Measurements from ENCODE around the gene STUB1.

STUB1 gene

DNA sequence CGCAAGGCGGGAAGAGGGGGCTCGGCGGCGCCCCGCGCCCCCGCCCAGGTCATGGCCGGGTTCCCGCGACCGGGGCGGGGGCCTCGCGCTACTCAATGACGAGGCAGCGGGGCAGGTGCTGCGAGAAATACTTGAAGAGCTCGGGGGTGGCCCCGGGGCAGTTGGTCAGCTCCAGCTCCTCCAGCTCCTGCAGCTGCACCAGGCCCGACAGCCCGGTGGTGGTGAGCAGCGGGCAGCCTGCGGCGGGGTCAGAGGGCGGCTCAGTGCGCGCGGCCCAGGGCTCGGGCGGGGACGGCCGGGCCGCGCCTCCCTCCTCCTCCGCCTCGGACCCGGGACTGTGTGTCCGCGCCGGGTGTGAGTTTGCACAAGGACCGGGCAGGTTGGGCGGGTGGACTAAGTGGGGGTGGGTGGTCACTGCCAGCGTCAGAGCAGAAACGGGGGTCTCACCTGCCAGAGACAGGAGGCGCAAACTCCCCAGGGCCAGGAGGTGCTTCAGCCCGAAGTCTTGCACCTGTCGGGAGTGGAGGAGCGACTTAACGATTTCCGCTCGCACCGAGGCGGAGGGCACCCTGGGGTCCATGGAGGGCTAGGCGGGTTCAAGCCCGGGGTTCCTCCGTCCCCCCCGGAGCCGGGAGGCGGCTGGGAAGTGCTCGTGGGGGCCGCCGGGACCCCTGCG is 14.1 kb downstream of the STUB1 start:
- DNase-seq (ENCODE audit: low read depth, low spot score), result no peak

DNA sequence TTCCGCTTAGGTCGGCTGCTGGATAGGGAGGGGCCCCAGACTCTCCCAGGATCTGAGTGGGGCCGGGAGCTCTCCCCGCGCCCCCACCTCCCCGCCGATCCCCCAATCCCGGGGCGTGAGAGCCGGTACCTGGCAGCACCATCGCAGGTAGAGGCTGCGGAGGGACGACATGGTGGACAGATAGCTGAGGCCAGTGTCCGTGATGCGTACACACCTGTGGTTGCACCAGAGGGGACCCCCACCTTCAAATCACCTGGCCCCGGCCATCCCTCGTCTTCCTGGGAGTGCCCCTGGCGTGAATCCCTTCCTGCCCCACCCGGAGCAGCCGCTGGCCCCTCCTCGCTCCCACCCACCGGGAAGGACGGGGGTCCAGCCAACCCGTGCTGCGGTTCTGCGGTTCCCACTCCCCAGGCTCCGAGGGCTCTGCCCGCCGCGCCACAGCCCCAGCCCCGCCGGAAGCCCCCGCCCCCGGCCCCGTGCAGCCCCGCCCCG is 14.7 kb downstream of the STUB1 start:
- DNase-seq (ENCODE audit: low read depth, low spot score), result no peak

DNA sequence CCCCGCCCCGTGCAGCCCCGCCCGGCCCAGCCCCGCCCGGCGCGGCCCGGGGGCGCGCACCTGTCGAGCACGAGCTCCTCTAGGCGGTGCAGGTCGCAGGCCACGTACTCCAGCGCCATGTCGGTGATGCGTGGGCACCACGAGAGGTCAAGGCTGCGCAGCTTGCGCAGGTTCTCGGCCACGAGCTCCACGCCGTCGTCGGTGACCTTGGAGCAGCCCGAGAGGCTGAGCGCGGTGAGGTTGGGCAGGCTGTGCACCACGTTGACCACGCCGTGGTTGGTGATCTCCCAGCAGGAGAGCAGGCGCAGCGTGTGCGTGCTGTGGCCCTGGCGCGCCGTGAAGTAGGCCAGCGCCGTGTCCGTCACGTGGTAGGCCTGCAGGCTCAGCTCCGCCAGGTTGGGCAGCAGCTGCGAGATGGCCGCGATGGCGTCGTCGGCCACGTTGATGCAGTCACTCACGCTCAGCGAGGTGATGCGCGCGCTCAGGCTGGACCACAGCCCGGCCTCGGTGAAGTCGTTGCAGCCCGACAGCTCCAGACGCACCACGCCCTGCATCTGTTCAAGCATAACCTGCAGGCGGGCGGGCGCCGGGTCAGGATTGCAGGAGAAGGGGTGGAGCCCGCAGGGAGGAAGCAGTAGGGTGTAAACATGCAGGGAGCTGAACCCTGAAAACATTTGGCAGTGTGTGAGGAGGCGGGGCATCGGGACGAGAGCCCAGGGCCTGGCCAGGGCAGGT is 15.3 kb downstream of the STUB1 start:
- no peak for DNase-seq (ENCODE audit: low read depth, low spot score)

DNA sequence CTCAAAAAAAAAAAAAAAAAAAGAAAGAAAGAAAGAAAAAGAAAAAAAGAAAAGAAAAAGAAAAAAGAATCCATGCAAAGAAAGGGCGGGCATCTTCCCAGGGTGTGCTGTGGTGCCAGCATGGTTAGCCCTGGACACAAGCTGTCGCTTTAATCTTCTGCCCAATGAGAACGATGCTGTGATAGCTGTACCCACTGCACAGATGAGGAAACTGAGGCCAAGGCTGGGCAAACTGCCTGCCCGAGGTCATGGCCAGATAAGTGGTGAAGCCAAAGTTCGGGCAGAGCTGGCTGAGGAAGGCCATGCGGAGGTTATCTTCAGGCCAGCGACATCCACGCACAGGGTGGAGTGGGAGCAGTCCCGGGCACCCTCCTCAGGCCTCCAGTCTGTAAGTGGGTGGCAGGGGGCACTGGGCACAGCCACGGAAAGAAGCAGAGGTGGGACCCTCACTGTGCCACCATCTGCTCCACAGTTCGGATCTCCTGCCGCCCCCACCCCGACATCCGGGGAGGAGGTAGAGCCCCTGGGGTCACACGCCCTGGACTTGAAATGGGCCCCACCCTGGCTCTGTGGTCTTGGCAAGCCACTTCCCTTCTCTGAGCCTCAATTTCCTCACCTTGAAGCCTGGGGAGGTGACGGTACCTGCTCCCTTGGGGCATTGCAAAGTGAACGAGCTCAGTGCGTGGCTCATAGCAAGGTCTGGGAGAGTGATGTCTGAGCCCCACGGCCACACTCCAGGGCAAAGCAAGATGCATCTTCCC is 18.9 kb downstream of the STUB1 start:
- no peak for DNase-seq (ENCODE audit: low read depth, low spot score)

DNA sequence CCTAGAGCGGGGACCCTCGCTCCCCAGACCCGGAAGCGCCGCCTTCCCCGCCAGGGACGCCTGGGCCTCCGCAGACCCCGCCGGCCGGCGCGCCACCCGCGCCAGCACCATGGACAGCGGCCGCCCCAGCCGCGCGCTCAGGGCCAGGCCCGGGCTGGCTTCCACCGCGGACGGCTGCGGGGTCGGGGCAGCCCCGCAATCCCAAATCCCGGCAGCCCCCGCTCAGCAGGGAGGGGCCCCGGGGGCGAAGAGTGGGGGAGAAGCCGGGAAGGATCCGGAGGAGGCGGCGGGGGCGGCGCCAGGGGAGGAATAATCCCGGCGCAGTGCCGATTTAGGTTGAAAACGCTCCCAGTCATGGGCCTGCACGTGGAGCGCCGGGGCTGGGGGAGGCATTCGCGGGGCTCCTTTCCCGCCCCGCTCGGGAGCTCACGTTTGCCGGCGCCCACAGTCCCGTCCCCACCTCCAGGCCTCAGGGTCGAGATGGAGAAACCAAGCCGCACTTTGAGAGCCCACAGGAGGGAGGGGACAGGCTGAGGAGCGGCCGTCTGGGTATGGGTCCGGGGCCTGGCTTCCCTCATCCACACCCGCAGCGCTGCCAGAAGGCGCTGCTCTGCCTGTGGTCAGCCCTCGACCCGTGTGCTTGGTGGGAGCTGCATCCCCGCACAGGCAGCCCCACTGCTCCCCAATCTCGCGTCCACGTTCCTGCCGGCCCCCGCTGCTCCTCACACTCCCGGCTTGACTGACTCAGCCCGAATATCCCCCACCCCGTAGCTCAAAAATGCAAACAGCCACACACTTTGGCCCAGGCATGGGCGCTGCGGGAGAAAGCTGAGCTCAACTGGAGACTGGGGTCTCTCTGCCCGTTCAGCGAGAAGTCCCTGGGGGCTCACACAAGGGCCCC is 20.7 kb downstream of the STUB1 start:
- DNase-seq (ENCODE audit: low read depth, low spot score), result no peak

DNA sequence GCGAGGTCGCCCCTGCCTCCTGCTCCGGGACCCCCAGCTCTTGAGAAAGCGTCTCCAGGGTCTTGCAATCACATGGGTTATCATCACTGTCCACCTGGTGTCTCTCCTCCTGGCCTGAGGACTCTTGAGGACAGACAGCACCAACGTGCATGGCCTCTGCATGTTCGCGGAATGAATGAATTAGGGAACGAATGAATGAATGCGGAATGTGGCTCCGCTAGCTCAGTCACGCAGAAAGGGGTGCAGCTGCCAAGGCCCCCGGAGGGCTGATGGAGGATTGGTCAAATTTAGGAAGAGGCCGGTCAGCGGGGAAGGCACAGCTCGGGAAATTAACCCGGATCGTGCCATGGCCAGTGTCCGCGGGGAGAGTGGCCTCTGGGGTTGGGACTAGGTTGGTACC is 22.1 kb downstream of the STUB1 start:
- no peak for DNase-seq (ENCODE audit: low read depth, low spot score)

DNA sequence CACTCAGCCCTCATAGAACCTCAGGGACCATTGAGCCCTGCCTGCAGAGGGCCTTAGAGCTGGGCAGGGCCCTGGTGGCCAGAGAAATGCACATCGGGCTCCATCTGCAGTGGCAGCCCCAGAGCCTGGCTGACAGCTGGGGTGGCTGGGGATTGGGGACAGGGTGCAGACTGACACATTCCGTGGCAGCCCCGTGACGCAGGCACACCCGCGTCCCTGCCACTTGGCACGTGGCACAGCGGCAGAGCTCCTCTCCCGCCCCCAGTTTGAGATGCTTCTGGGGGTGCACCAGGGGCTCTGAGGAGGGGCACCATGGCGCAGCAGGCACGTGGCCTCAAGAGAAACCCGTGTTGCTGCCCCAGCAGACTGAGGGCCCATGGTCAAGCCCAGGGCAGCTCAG is 23.2 kb downstream of the STUB1 start:
- no peak for DNase-seq (ENCODE audit: low read depth, low spot score)

DNA sequence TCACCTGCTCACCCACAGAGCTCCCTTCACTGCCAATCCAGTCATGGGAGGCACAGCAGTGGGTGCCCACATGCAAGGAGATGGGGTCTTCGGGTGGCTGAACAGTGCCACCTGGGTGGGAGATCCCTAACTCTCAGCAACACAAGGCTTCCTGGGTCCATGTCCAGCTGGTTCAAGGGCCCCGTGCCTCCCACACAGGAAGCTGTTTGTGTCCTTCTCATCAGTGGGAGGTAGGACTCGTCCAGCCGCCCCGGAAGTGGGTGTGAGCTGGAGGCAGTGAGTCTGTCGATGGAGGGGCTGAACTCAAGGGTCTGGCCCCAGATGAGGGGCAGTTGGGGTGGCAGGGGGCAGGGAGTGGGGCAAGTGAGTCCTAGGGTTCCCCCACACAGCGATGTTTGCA is 23.8 kb downstream of the STUB1 start:
- no peak for DNase-seq (ENCODE audit: low read depth, low spot score)

DNA sequence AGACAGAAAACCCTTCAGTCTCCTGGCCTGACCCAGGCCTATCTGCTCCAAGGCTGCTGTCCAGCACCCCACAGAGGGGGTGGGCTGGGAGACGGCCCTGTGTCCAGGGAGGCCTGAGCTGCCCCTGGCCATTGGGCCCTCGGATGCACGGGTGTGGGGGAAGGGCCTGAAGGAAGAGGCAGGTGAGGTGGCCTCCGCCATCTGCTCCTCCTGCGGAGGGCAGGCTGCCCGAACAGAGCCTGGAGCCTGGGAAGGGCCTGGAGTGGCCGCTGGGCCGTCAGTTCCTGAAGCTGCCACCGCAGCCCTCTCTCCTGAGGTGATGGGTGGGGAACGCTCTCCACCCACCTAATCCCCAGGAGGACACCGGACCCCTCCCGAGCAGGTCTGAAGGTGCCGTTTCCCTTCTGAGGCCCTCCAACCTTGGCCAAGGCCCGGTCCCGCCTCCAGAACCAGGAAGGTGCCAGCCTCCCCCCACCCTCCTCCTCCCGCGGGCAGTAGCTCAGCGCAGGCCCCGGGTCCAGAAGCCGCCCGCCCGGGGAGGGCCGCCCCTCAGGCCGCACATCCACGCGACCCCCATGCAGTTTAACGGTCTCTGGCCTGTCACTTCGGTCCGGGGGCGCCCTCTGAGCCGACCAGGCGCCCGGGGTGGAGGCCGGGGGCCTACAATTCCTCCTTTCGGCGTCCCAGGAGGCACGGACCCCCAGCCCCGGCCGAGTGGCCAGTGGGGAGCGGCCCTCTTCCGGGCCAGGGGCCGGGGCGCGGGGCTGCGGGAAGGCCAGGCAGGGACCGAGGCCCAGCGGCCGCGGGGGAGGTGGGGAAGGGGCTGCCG is 24.6 kb downstream of the STUB1 start:
- DNase-seq (ENCODE audit: low read depth, low spot score), result no peak

DNA sequence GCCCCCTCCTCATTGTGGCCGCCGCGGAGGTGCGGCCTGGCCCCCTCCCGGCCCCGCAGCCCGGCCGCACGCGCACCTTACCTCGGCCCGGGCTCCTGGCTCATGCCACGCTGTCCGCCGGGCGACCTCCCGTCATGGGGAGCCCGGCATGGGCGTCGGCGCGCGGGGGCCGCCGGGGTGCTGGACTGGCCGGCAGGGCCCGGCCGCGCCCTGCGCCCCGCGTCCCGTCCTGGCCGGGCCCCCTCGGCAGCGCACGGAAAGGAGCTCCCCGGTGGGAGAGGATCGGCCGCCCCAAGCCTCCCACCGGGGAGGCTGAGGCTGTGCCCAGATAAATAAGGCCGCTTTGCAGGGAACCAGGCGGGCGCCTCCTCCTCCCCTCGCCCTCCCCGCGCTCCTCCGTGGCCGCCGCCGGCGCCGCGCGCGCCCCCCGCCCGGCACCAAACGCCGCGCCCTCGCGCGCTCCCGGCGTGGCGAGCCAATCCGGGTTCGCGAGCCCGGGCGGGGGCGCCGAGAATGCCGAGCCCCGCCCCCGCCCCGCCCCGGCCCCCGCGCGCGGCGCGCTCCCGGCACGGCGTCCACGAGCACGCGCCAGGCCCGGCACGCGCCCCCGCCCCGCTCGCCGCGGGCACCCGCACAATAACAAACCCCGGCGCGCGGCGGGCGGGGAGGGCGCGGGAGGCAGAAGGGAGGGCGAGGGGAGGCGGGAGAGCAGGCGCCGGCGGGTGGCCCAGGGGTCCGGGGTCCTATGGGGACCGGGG is 25.4 kb downstream of the STUB1 start, which contains the start of gene FBXL16:
Gene FBXL16 (minus strand): TSS at position 371 of the 758 bp plus-strand sequence. CDS start 8,396 bp downstream, outside the sequence.
- no peak for DNase-seq (ENCODE audit: low read depth, low spot score)

DNA sequence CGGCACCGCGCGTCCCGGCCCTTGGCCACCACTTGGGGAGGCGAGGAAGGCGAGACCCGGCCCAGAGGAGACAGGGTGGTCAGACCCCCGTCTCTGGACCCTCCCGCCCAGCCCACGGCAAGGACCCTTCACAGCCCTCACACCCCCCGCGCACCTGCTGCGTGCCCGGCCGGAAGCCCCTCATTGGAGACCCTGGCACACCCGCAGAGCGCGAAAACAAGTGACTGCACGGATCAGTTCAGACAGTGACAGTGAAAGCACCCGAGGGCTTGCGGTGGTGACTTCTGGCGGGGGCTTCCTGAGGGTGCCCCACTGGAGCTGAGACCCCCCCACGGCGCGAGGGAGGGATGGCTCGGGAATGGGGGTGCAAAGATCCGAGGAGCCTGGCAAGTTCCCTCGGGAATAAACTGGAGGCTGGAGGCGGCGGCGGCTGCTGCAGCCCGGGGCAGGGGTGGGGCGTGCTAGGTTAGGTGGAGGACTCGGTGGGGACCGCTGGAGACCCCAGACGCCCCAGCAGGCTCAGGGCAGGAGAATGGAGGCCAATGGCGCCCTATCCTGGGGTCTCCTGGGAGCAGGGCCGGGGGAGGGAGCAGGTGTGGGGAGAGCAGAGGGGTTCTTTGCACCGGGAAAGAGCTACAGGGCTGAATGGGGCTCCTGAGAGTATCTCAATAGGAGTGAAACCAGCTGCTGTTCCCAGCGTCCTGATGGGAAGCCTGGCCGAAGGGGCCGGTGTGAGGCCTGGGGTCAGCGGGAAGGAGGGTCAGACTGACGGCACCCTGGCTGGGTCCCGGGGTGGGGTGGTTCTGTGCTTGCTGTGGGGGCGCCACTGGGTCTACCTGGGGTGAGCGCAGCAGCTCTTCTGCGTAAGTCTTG is 26.2 kb downstream of the STUB1 start:
- DNase-seq (ENCODE audit: low read depth, low spot score), result no peak

DNA sequence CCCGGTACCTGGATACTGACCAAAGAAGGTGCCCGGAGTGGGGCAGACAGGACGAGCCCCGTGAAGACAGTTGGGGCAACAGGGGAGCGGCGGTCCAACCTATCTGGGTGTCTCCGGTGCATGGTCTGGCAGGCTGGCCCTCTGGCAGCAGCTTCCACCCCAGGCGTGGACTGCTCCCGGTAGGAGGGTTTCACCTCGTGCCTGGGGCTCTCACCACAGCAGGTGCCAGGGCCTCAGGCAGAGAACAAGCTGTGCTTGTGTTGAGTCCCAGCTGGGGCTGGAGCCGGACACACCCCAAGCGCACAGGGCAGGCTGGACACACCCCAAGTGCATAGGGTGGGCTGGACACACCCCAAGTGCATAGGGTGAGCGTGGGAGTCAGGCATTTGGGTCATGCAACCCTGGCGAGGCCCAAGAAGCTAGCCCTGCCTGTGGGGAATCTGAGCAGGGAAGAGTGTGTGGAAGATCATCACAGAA is 26.9 kb downstream of the STUB1 start:
- DNase-seq (ENCODE audit: low read depth, low spot score), result no peak

DNA sequence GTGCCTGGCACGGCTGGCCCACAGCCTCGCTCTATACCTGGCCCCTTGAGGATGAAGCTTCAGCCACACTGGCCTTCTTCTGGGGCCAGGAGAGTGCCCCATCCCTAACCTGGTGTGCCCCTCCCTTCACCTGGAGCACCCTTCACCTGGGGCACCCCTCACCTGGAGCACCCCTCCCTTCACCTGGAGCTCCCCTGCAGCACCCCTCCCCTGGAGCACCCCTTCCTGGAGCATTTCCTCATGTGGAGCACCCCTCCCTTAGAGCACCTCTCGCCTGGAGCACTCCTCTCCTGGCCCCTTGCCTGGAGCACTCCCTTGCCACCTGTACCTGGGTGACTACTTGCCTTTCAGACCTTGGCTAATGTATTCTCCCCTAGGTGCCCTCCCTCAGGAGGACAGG is 27.8 kb downstream of the STUB1 start:
- DNase-seq (ENCODE audit: low read depth, low spot score), result no peak

DNA sequence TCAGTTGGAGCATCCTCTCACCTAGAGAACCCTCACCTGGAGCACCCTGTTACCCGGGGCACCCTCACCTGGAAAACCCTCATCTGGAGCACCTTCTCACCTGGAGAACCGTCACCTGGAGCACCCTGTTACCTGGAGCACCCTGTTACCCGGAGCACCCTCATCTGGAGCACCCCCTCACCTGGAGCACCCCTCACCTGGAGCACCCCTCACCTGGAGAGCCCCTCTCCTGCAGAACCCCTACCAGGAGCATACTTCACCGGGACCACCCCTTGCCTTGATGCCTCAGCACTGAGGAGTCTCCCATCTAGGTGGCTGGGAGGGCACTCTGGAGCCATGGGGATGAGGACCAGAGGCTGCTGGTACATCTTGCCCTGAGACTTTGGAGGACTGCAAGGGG is 28.7 kb downstream of the STUB1 start:
- DNase-seq (ENCODE audit: low read depth, low spot score), result no peak

DNA sequence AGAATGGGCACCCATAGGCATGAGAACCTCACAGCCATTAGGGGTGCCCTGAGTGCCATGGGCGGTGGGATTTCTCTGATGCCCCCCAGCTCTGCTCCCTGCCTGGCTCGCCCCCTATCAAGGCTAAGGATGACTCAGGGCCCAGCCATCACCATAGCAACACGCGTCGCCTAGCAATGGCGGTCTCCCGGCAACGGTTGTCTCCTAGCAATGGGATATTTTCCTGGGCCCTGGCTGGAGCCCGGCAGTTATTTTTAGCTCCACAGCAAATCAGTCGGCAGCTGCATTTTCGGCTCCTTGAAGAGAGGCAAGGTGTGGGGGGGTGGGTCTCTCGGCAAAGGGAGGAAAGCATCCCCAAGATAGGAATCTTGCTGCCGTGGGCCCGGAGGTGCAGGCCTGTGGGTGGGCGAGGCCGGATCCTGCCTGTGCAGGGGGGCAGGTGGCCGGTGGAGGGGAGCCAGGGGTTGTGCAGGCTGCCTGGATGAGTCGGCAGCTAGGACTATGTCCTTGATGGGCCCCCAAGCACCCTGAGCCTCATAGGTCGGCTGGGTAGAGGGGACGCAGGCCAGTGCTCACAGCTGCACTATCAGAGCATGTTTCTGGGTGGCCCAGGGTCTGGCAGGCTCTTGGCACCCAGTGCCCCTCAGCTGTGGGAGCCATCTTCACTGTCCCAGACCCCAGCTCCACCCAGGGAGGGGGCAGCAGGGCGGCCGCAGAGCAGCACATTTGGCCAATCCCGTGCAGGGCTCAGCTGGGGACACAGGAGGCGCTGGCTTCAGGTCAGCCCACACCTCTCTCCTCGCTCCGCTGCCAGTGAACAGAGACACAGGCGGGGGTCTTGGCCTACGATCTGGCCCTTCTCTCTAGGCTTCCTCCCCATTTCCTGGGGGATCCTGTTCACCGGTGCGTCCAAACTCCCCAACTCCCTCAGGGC is 29.6 kb downstream of the STUB1 start:
- DNase-seq (ENCODE audit: low read depth, low spot score), result no peak

DNA sequence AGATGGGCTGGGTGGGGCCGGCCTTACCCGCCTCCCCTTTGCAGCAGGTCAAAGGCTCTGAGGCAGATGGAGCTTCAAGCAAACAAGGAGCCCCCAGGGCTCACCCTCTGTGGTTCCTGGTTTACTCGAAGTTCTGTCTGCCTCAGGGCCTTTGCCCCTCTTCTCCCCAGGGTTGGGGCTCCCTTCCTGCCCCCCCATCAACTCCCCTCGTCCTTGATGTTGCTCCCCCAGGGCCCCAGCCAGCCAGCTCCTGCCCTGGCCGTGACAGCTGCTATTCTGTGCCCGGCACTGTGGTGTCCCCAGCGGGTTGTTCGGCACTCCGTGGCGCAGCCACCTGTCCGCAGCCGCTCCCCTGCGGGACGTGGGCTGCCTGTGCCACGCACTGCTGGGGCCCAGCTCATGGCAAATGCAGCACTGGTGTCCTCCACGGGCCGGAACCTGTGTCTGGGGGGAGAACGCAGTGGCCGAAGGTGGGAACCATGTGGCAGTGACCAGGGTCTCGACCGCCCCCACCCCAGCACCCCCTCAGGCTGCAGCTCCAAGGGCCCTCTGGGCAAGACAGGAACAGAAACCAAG is 30.4 kb downstream of the STUB1 start:
- no peak for DNase-seq (ENCODE audit: low read depth, low spot score)

DNA sequence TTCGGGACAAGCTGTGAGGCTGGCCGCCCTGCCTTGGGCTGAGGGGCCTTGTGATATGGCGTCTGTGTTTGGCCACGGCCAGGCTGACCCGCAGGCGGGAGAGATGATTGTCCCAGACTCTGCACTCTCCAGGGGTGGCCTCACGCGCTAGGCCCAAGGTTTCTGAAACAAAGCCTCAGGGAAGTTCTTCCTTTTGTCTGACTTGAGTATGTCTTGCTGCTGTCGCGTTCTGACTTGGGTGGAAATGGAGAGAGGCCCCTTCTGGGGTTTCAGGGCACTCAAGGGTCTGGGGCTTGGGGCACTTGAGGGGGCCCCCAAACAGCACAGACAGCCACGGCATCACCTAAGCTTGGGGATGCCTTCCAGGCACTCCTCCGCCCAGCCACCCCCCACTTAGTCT is 30.9 kb downstream of the STUB1 start:
- DNase-seq (ENCODE audit: low read depth, low spot score), result no peak

Measured in activated naive CD8-positive, alpha-beta T cell treated with anti-CD3 and anti-CD28 coated beads, Interleukin-2, amount 50 U/mL, for 16 hours (primary cell).